H1 (cell line): Measurements from ENCODE around the gene CCDC15. TPM values are rescaled to one million over a fixed set of nuclear protein-coding genes. Genes with fewer than 3 reads are reported as not detected.

Experiments
- ATF3 ChIP-seq: IDR thresholded peaks from 2 replicates; pipeline ENCODE4 v1.6.1; 2011; ENCODE audit warnings: low read depth, mild to moderate bottlenecking, low read length; ENCODE audit not compliant: insufficient read depth
- CHD7 ChIP-seq: fragments of 300-600 bp; sonication (generic); IDR thresholded peaks from 2 replicates; pipeline ENCODE4 v1.7.1; 2012; ENCODE audit warnings: low read length, moderate library complexity, mild to moderate bottlenecking, inconsistent platforms; ENCODE audit not compliant: insufficient replicate concordance
- EZH2 ChIP-seq: fragments of 200-600 bp; sonication (generic); IDR thresholded peaks from 2 replicates; pipeline ENCODE4 v1.7.1; 2012; ENCODE audit warnings: low read depth, mild to moderate bottlenecking, moderate library complexity, low read length, inconsistent platforms; ENCODE audit not compliant: severe bottlenecking
- HDAC6 ChIP-seq: IDR thresholded peaks from one replicate; pipeline ENCODE4 v1.7.1; 2012; ENCODE audit warnings: low read depth, mild to moderate bottlenecking, inconsistent platforms, low read length, moderate library complexity
- KDM4A ChIP-seq: IDR thresholded peaks from one replicate; pipeline ENCODE4 v1.7.1; 2012; ENCODE audit warnings: low read depth, mild to moderate bottlenecking, moderate library complexity, low read length, inconsistent platforms; ENCODE audit not compliant: severe bottlenecking
- RAD21 ChIP-seq, 2 experiments: IDR thresholded peaks in 1 of 2; conservative IDR thresholded peaks in 1 of 2; 2 replicates each; pipeline ENCODE4 v1.6.1; 2011; ENCODE audit warnings: low read depth in 2 of 2, low read length in 2 of 2, improper control_type of control experiment in 1 of 2, inconsistent platforms in 1 of 2, mild to moderate bottlenecking in 1 of 2, moderate library complexity in 1 of 2
- RNF2 ChIP-seq: fragments of 200-900, 300-1000 bp; sonication (generic); IDR thresholded peaks from 2 replicates; pipeline ENCODE4 v1.7.1; 2016; ENCODE audit warnings: borderline replicate concordance, low read depth, mild to moderate bottlenecking, antibody characterized with exemption, low read length; ENCODE audit not compliant: poor library complexity, severe bottlenecking; ENCODE audit errors: missing control alignments
- SIN3A ChIP-seq, 2 experiments: IDR thresholded peaks in 1 of 2; conservative IDR thresholded peaks in 1 of 2; 2 replicates each; pipeline ENCODE4 v1.6.1; 2011 to 2012; ENCODE audit warnings: low read length in 2 of 2, improper control_type of control experiment in 1 of 2, low read depth in 1 of 2, mild to moderate bottlenecking in 1 of 2
- SIX5 ChIP-seq: IDR thresholded peaks from 2 replicates; pipeline ENCODE4 v1.6.1; 2011; ENCODE audit warnings: mild to moderate bottlenecking, low read depth, low read length
- SP4 ChIP-seq: IDR thresholded peaks from 2 replicates; pipeline ENCODE4 v1.6.1; 2012; ENCODE audit warnings: low read length, inconsistent platforms
- polyA plus RNA-seq, 7 experiments: library from polyadenylated mRNA; depleted of rRNA in 3 of 7; stranded (reverse) in 5 of 7; unstranded in 2 of 7; fragments of >200 nt in 5 of 7; fragments of 200-250 nt in 2 of 7; gene quantifications; 1 replicate in 5 of 7; 2 replicates in 1 of 7; 4 replicates in 1 of 7; pipeline versions ENCODE4 v1.2.1 to v1.2.3, GENCODE V29; 2011 to 2013; ENCODE audit warnings: missing spikeins in 2 of 7, mixed read lengths in 2 of 7
- total RNA-seq: library from RNA; stranded (reverse); fragmentation: NEBNext Ultra II Directional; extraction: Animal tissue kit (Norgen Biotek cat#: 25700); gene quantifications from 2 replicates; pipeline ENCODE4 v1.2.1, GENCODE V29; 2021

CCDC15 gene
- total and polyA plus RNA-seq, 2 of the 8 experiments (the other 6 are each of a cell fraction or from before 2014, with no cell fraction given) = 1.5 to 3.1 TPM

- TF ChIP-seq CHD7 = no peak
- TF ChIP-seq SIN3A (conservative IDR thresholded peaks at IDR 0.05 in 1 of 2, IDR thresholded peaks at IDR 0.05 in 1 of 2; ENCODE audit: low read depth in 1 of 2, low read length in 2 of 2) = no peak
- no peak for TF ChIP-seq ATF3
- no peak for TF ChIP-seq RNF2
- TF ChIP-seq SP4 = no peak
- TF ChIP-seq KDM4A = no peak
- TF ChIP-seq SIX5 = no peak
- no peak for TF ChIP-seq EZH2
- no peak for TF ChIP-seq HDAC6
- no peak for TF ChIP-seq RAD21 (IDR thresholded peaks at IDR 0.05 in 1 of 2, conservative IDR thresholded peaks at IDR 0.05 in 1 of 2; ENCODE audit: low read depth in 2 of 2, low read length in 2 of 2)
Observed at GRCh38 chr11:124982043-124982442, 28.0 kb downstream of the CCDC15 start (continued).
